H1 (cell line): ENCODE data around the gene ZNF396. TPM values are rescaled to one million over a fixed set of nuclear protein-coding genes. Genes with fewer than 3 reads are reported as not detected.

Source experiments
- CTCF ChIA-PET: fragments of 300-600 bp; sonication (Branson Sonifier 250); formaldehyde crosslinking; loops from one replicate; lab custom pipeline; 2021; ENCODE audit not compliant: partially characterized antibody; lab: Charles Lee
- POLR2A ChIA-PET: fragments of 300-600 bp; sonication (Branson Sonifier 250); formaldehyde crosslinking; loops from one replicate; lab custom pipeline; 2021; ENCODE audit warnings: inconsistent platforms; ENCODE audit not compliant: partially characterized antibody; lab: Charles Lee
- DNase-seq, 2 experiments: peaks; one replicate each; pipeline versions ENCODE4 v3.0.0 to v3.0.0-alpha.2; 2010 to 2022; ENCODE audit warnings: low spot score in 2 of 2, low read depth in 1 of 2, mixed read lengths in 1 of 2
- FAIRE-seq: peaks from 2 replicates; lab custom pipeline; 2011; peaks lifted over from hg19 to GRCh38; lab: Jason Lieb, UNC
- H2AFZ ChIP-seq: 2 replicates; pipeline ENCODE4 v1.8.1; 2012; ENCODE audit warnings: low read length, inconsistent platforms
- H2AK5ac ChIP-seq: 2 replicates; pipeline ENCODE4 v1.6.1; 2013; ENCODE audit warnings: low read depth, low read length
- H2BK120ac ChIP-seq: replicated peaks from 2 replicates; pipeline ENCODE3; 2013; ENCODE audit warnings: low read depth, low read length, inconsistent platforms
- H2BK12ac ChIP-seq: 2 replicates; pipeline ENCODE4 v1.6.1; 2013; ENCODE audit warnings: low read depth, low read length
- H2BK15ac ChIP-seq: 2 replicates; pipeline ENCODE4 v1.6.1; 2013; ENCODE audit warnings: low read length
- H2BK20ac ChIP-seq: 2 replicates; pipeline ENCODE4 v1.6.1; 2013; ENCODE audit warnings: low read length
- H2BK5ac ChIP-seq: 2 replicates; pipeline ENCODE4 v1.6.1; 2013; ENCODE audit warnings: low read depth, low read length
- H3K14ac ChIP-seq: 2 replicates; pipeline ENCODE4 v1.6.1; 2013; ENCODE audit warnings: inconsistent platforms; ENCODE audit not compliant: insufficient read length
- H3K18ac ChIP-seq: 2 replicates; pipeline ENCODE4 v1.6.1; 2013; ENCODE audit warnings: low read length; ENCODE audit errors: extremely low read depth
- H3K23ac ChIP-seq: 2 replicates; pipeline ENCODE4 v1.6.1; 2013; ENCODE audit warnings: inconsistent platforms; ENCODE audit not compliant: insufficient read length
- H3K23me2 ChIP-seq: 2 replicates; pipeline ENCODE4 v1.6.1; 2013; ENCODE audit warnings: low read depth, low read length
- H3K27ac ChIP-seq: 2 replicates; pipeline ENCODE4 v1.6.1; 2011; ENCODE audit warnings: low read depth, low read length, inconsistent platforms
- H3K27me3 ChIP-seq, 4 experiments: replicated peaks in 1 of 4; 1 replicate in 1 of 4; 2 replicates in 3 of 4; pipeline versions ENCODE4 v1.6.1 to v1.8.1; 2011 to 2013; ENCODE audit warnings: low read length in 3 of 4, mild to moderate bottlenecking in 3 of 4, inconsistent platforms in 2 of 4, mixed read lengths in 2 of 4, moderate library complexity in 1 of 4; ENCODE audit not compliant: control insufficient read depth in 3 of 4, insufficient read depth in 3 of 4; ENCODE audit errors: extremely low read depth in 1 of 4
- H3K36me3 ChIP-seq, 4 experiments: 2 replicates each; pipeline versions ENCODE4 v1.6.1 to v1.8.1; 2011 to 2013; ENCODE audit warnings: mild to moderate bottlenecking in 4 of 4, low read length in 3 of 4, moderate library complexity in 2 of 4, control low read depth in 1 of 4, inconsistent platforms in 1 of 4; ENCODE audit not compliant: insufficient read depth in 4 of 4, control insufficient read depth in 2 of 4
- H3K4ac ChIP-seq: replicated peaks from 2 replicates; pipeline ENCODE3; 2013; ENCODE audit warnings: low read length, low read depth, mixed read lengths, inconsistent platforms; ENCODE audit not compliant: insufficient read length
- H3K4me1 ChIP-seq, 4 experiments: replicated peaks in 1 of 4; 1 replicate in 1 of 4; 2 replicates in 3 of 4; pipeline versions ENCODE4 v1.6.1 to v1.8.1; 2011 to 2013; ENCODE audit warnings: low read length in 3 of 4, inconsistent platforms in 2 of 4, mixed read lengths in 1 of 4; ENCODE audit not compliant: insufficient read depth in 4 of 4, control insufficient read depth in 3 of 4
- H3K4me2 ChIP-seq, 2 experiments: 2 replicates each; pipeline versions ENCODE4 v1.6.1 to v1.8.1; 2011 to 2013; ENCODE audit warnings: low read depth in 2 of 2, low read length in 2 of 2, control low read depth in 1 of 2, inconsistent platforms in 1 of 2, mild to moderate bottlenecking in 1 of 2; ENCODE audit not compliant: insufficient read depth in 1 of 2
- H3K4me3 ChIP-seq, 4 experiments: fragments of 200-600, 300-600 bp in 1 of 4; sonication (generic), shearing (Covaris generic), sonication (Bioruptor Twin) in 1 of 4; 2 replicates each; pipeline versions ENCODE4 v1.5.1 to v1.8.1; 2011 to 2016; ENCODE audit warnings: low read length in 4 of 4, low read depth in 3 of 4, control low read depth in 2 of 4, inconsistent platforms in 2 of 4, mild to moderate bottlenecking in 2 of 4, mixed read lengths in 1 of 4, moderate library complexity in 1 of 4; ENCODE audit not compliant: insufficient read depth in 2 of 4; ENCODE audit errors: extremely low read depth in 1 of 4
- H3K56ac ChIP-seq: replicated peaks from 2 replicates; pipeline ENCODE3; 2013; ENCODE audit warnings: low read depth, mild to moderate bottlenecking, mixed read lengths, low read length, inconsistent platforms; ENCODE audit not compliant: insufficient read length
- H3K79me1 ChIP-seq: 2 replicates; pipeline ENCODE4 v1.6.1; 2013; ENCODE audit warnings: low read depth, low read length, control low read depth
- H3K79me2 ChIP-seq, 2 experiments: 2 replicates each; pipeline versions ENCODE4 v1.6.1 to v1.8.1; 2012 to 2013; ENCODE audit warnings: low read length in 2 of 2, mild to moderate bottlenecking in 2 of 2, inconsistent platforms in 1 of 2; ENCODE audit not compliant: insufficient read depth in 2 of 2, control insufficient read depth in 1 of 2
- H3K9ac ChIP-seq, 4 experiments: replicated peaks in 1 of 4; 1 replicate in 1 of 4; 2 replicates in 3 of 4; pipeline versions ENCODE4 v1.6.1 to v1.8.1; 2011 to 2013; ENCODE audit warnings: low read depth in 3 of 4, low read length in 3 of 4, control low read depth in 2 of 4, mild to moderate bottlenecking in 2 of 4, moderate library complexity in 2 of 4, inconsistent platforms in 1 of 4; ENCODE audit errors: extremely low read depth in 1 of 4
- H3K9me3 ChIP-seq, 2 experiments: 2 replicates each; pipeline versions ENCODE4 v1.6.1 to v1.8.1; 2012 to 2013; ENCODE audit warnings: mild to moderate bottlenecking in 2 of 2, moderate library complexity in 2 of 2, control low read depth in 1 of 2, inconsistent platforms in 1 of 2, low read depth in 1 of 2, low read length in 1 of 2, mixed read lengths in 1 of 2; ENCODE audit not compliant: insufficient read depth in 2 of 2
- H4K20me1 ChIP-seq, 2 experiments: replicated peaks in 1 of 2; 2 replicates each; pipeline versions ENCODE3 to v1.8.1; 2011 to 2013; ENCODE audit warnings: inconsistent platforms in 2 of 2, low read length in 2 of 2, mild to moderate bottlenecking in 1 of 2; ENCODE audit not compliant: insufficient read depth in 2 of 2, control insufficient read depth in 1 of 2
- H4K5ac ChIP-seq: 2 replicates; pipeline ENCODE4 v1.6.1; 2013; ENCODE audit warnings: low read length, low read depth, mixed read lengths, inconsistent platforms; ENCODE audit not compliant: insufficient read length
- H4K8ac ChIP-seq: 2 replicates; pipeline ENCODE4 v1.8.0; 2013; ENCODE audit warnings: mild to moderate bottlenecking, moderate library complexity, low read length, inconsistent platforms; ENCODE audit not compliant: insufficient read depth; ENCODE audit errors: extremely low read depth
- H4K91ac ChIP-seq: replicated peaks from 2 replicates; pipeline ENCODE3; 2013; ENCODE audit warnings: low read length, mixed read lengths, inconsistent platforms; ENCODE audit not compliant: insufficient read length
- NANOG ChIP-seq: IDR thresholded peaks from 2 replicates; pipeline ENCODE4 v1.6.1; 2011; ENCODE audit warnings: low read length, low read depth, mild to moderate bottlenecking, inconsistent platforms; ENCODE audit not compliant: insufficient read depth, poor library complexity, severe bottlenecking
- WGBS, 2 experiments: shearing (Covaris generic) in 1 of 2; methylation state at CpG; one replicate each; pipeline versions ENCODE4 v1.1.6 to v1.1.7; 2013 to 2015; ENCODE audit warnings: low lambda C conversion rate in 2 of 2, mixed read lengths in 2 of 2, inconsistent platforms in 1 of 2, low coverage in 1 of 2, missing lambda C conversion rate in 1 of 2; ENCODE audit not compliant: insufficient replicate concordance in 2 of 2, insufficient coverage in 1 of 2, insufficient read length in 1 of 2; ENCODE audit errors: extremely low coverage in 1 of 2, missing lambda C conversion rate in 1 of 2; 5-methylcytosine and 5-hydroxymethylcytosine counted together
- polyA plus RNA-seq, 7 experiments: library from polyadenylated mRNA; depleted of rRNA in 3 of 7; stranded (reverse) in 5 of 7; unstranded in 2 of 7; fragments of >200 nt in 5 of 7; fragments of 200-250 nt in 2 of 7; gene quantifications; 1 replicate in 5 of 7; 2 replicates in 1 of 7; 4 replicates in 1 of 7; pipeline versions ENCODE4 v1.2.1 to v1.2.3, GENCODE V29; 2011 to 2013; ENCODE audit warnings: missing spikeins in 2 of 7, mixed read lengths in 2 of 7
- total RNA-seq: library from RNA; stranded (reverse); fragmentation: NEBNext Ultra II Directional; extraction: Animal tissue kit (Norgen Biotek cat#: 25700); gene quantifications from 2 replicates; pipeline ENCODE4 v1.2.1, GENCODE V29; 2021

Gene ZNF396
- total and polyA plus RNA-seq, 2 of the 8 experiments (the other 6 are each of a cell fraction or from before 2014, with no cell fraction given) = 0.44 to 0.74 TPM

DNA sequence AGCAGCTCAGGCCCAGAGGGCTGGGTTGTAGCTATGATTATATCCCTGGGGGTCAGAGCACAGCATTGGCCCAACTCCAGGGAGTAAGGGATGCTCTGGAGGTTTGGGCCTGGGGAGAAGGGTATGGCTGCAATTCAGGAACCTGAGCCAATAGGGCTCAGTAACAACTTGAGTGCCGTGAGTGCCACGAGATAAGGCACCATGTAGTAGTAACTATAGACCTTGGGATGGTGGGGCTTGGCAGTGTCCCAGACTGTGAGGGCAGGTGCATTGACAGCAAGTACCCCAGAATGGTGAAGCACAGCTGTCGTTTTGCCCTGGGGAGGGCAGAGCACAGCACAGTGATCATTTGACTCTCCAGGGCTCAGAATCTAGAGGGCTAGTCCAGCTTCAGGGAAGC lies 45.1 kb upstream of the ZNF396 start:
- Histone ChIP-seq H3K27ac (no peak overlapping the region), H3K79me1 (no peaks in the 10 kb centered on the region), H2BK20ac (no peak overlapping the region), H2BK12ac (no peak overlapping the region), H3K9ac (no peak overlapping the region), H2BK120ac (no peak overlapping the region), H3K14ac (no peak overlapping the region), H4K5ac (no peak overlapping the region), H4K91ac (no peak overlapping the region), H4K8ac (peak overlapping the region; percentile 35; the same call in 1 of the 2 replicates), H3K36me3 (no peaks in the 10 kb centered on the region), H3K27me3 (no peaks in the 10 kb centered on the region), H2AFZ (no peak overlapping the region), H3K79me2 (no peaks in the 10 kb centered on the region), H3K4me2 (no peak overlapping the region), H3K4me3 (no peak overlapping the region), H2AK5ac (no peak overlapping the region), H3K4ac (no peak overlapping the region), H3K18ac (no peak overlapping the region), H4K20me1 (no peaks in the 10 kb centered on the region), H3K23ac (no peak overlapping the region), H3K4me1 (no peaks in the 10 kb centered on the region), H3K56ac (no peak overlapping the region), H2BK5ac (no peak overlapping the region), H3K9me3 (peaks cover 0 to 3% of the 10 kb centered on the region in 2 experiments; a peak in 2 of 4 replicates), H3K23me2 (no peaks in the 10 kb centered on the region), H2BK15ac (no peak overlapping the region)
- POLR2A ChIA-PET = interaction anchor here (1.5 kb wide), 1 partner anchor 9 kb away, joined by 3 read pairs; no protein-coding TSS in a partner anchor
- FAIRE-seq (no peak), DNase-seq (no peak)
- CTCF ChIA-PET = interaction anchor here (0.7 to 2.4 kb wide), 5 partner anchors 10 to 90 kb away, joined by 3 to 7 read pairs (median 5); no protein-coding TSS in a partner anchor
- WGBS, 2 experiments = 87% methylated on average over 3 of the region's 3 CpGs; no CpG with 5 or more reads in 1 of the 2 experiments
- no peak for TF ChIP-seq NANOG
